ENCODE results near the gene RAB3IL1. TPM values are rescaled to one million over a fixed set of nuclear protein-coding genes. Genes with fewer than 3 reads are reported as not detected.

Gene RAB3IL1
- total RNA-seq, 1 experiment from 2014 or later, result 18.1 TPM

GRCh38 chr11:61874377-61874809 lies 43.0 kb downstream of the RAB3IL1 start:
- ChIA-PET CTCF (interaction anchor here (0.7 to 6.1 kb wide), 5 partner anchors 72 to 233 kb away, joined by 3 to 35 read pairs (median 5); no protein-coding TSS in a partner anchor), RAD21 (ENCODE audit: low non-redundant PET in 1 of 2, low total read pairs in 2 of 2, uncharacterized antibody in 2 of 2, unreplicated experiment in 2 of 2) (interaction anchor here in 1 of 2 experiments (0.6 kb wide), 1 partner anchor 16 kb away, joined by 4 read pairs; no protein-coding TSS in a partner anchor), POLR2A (interaction anchor here (0.7 to 1.0 kb wide), 3 partner anchors 24 to 1803 kb away, joined by 3 to 5 read pairs (median 4); no protein-coding TSS in a partner anchor)
- Histone ChIP-seq H3K4me2 (ENCODE audit: low read length) (peak overlapping the region; percentile 9; the same call in 1 of the 2 replicates), H3K9me3 (ENCODE audit: control insufficient read depth in 1 of 2, insufficient read depth in 1 of 2, low read depth in 1 of 2, low read length in 2 of 2) (no peaks in the 10 kb centered on the region), H3K4me1 (ENCODE audit: control insufficient read depth in 1 of 2, insufficient read depth in 2 of 2, low read length in 2 of 2) (peaks cover 9 to 20% of the 10 kb centered on the region in 2 experiments), H3K4me3 (replicated peaks in 1 of 2; ENCODE audit: low read depth in 1 of 2, low read length in 2 of 2) (no peak overlapping the region), H4K20me1 (ENCODE audit: insufficient read depth) (no peaks in the 10 kb centered on the region), H3K36me3 (ENCODE audit: control insufficient read depth in 1 of 2, insufficient read depth in 2 of 2, low read length in 2 of 2) (no peaks in the 10 kb centered on the region; a peak in 1 of 4 replicates), H3K79me2 (ENCODE audit: insufficient read depth, low read length) (no peaks in the 10 kb centered on the region), H2AFZ (ENCODE audit: low read depth, low read length, poor library complexity, severe bottlenecking) (no peak overlapping the region), H3K9me2 (ENCODE audit: insufficient read depth) (no peaks in the 10 kb centered on the region), H3K9ac (ENCODE audit: low read length) (no peak overlapping the region), H3K27me3 (ENCODE audit: insufficient read depth, low read length) (no peaks in the 10 kb centered on the region), H3K27ac (ENCODE audit: low read depth, low read length) (no peak overlapping the region)
- intact Hi-C loops (cut with micrococcal nuclease), result no loop called here
- DNase-seq (ENCODE audit: low read depth, low spot score), result no peak
- ATAC-seq, result no peak
- TF ChIP-seq POLR2A (IDR thresholded peaks at IDR 0.05; ENCODE audit: borderline replicate concordance, extremely low read depth, insufficient read depth, insufficient read length) (no peak), REST (IDR thresholded peaks at IDR 0.05; ENCODE audit: low read depth) (no peak), SP1 (IDR thresholded peaks at IDR 0.05; ENCODE audit: low read depth) (no peak), CBX3 (IDR thresholded peaks at IDR 0.05; ENCODE audit: low read depth) (no peak), ZNF274 (IDR thresholded peaks at IDR 0.05; ENCODE audit: low read depth, low read length) (no peak), POLR2AphosphoS5 (IDR thresholded peaks at IDR 0.05; ENCODE audit: low read depth, low read length) (no peak), TCF7L2 (IDR thresholded peaks at IDR 0.05; ENCODE audit: borderline replicate concordance, extremely low read depth, insufficient read depth, insufficient read length) (no peak), ELF1 (IDR thresholded peaks at IDR 0.05; ENCODE audit: borderline replicate concordance, low read depth) (no peak), EZH2phosphoT487 (IDR thresholded peaks at IDR 0.05; ENCODE audit: borderline replicate concordance) (no peak), EZH2 (IDR thresholded peaks at IDR 0.05) (no peak), RAD21 (IDR thresholded peaks at IDR 0.05; ENCODE audit: low read depth) (no peak), FOSL1 (IDR thresholded peaks at IDR 0.05; ENCODE audit: low read depth) (no peak), ZBTB33 (IDR thresholded peaks at IDR 0.05; ENCODE audit: extremely low read depth, insufficient replicate concordance, low read length) (no peak), EGR1 (IDR thresholded peaks at IDR 0.05; ENCODE audit: low read depth) (no peak)
- TF ChIP-seq, protein P1, sequence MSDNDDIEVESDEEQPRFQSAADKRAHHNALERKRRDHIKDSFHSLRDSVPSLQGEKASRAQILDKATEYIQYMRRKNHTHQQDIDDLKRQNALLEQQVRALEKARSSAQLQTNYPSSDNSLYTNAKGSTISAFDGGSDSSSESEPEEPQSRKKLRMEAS (IDR thresholded peaks at IDR 0.05), result no peak
- TF ChIP-seq, protein P2, sequence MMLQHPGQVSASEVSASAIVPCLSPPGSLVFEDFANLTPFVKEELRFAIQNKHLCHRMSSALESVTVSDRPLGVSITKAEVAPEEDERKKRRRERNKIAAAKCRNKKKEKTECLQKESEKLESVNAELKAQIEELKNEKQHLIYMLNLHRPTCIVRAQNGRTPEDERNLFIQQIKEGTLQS (IDR thresholded peaks at IDR 0.05), result no peak
- BruUV-seq (replicated peaks), result no TSS peak

Data from HCT116 (cell line).